ENCODE data around the gene ST13.
"Not testable (repeated sequence)": the region's sequence is repeated elsewhere in the genome, so short reads cannot be mapped to it uniquely, and the experiment has no call there.

The ST13 gene

GRCh38 chr22:40856513-40857308, at the start of gene ST13, which contains the start of gene XPNPEP3:
ST13 (minus strand) TSS chr22:40856639; CDS start chr22:40856540, 99 bp downstream.
XPNPEP3 (plus strand) TSS chr22:40857148; CDS start chr22:40857182, 34 bp downstream.
- peak; percentile 98 for DNase-seq

GRCh38 chr22:40904101-40904500, 47.7 kb upstream of the ST13 start:
- no peak for DNase-seq

- DNase-seq = no peak
These were observed 42.5 kb upstream of the ST13 start for GRCh38 chr22:40898850-40899357.

- no peak for DNase-seq
These were observed 38.0 kb upstream of the ST13 start for GRCh38 chr22:40894417-40894816.

GRCh38 chr22:40890881-40891280, 34.4 kb upstream of the ST13 start:
- no peak for DNase-seq

- no peak for DNase-seq
These were observed 32.7 kb upstream of the ST13 start for GRCh38 chr22:40889116-40889515.

GRCh38 chr22:40878922-40879321, 22.5 kb upstream of the ST13 start:
- DNase-seq = no peak

GRCh38 chr22:40877488-40877887, 21.0 kb upstream of the ST13 start:
- DNase-seq = no peak

GRCh38 chr22:40876907-40877306, 20.5 kb upstream of the ST13 start:
- DNase-seq = no peak

- no peak for DNase-seq
These were observed 18.7 kb upstream of the ST13 start for GRCh38 chr22:40875111-40875510.

- DNase-seq = no peak
These were observed 17.6 kb upstream of the ST13 start for GRCh38 chr22:40874016-40874415.

GRCh38 chr22:40868379-40868778, 11.9 kb upstream of the ST13 start:
- not testable (repeated sequence) for DNase-seq

GRCh38 chr22:40867109-40867508, 10.7 kb upstream of the ST13 start:
- no peak for DNase-seq

- no peak for DNase-seq
These were observed 6.1 kb upstream of the ST13 start for GRCh38 chr22:40862537-40862936.

- no peak for DNase-seq
These were observed 5.6 kb upstream of the ST13 start, which contains the start of gene DNAJB7 for GRCh38 chr22:40862013-40862412. DNAJB7 (minus strand) TSS chr22:40862113; CDS start chr22:40861994, 119 bp downstream.

- DNase-seq = no peak
These were observed 943 bp upstream of the ST13 start for GRCh38 chr22:40857309-40857855.

- DNase-seq = peak; percentile 48
These were observed 393 bp downstream of the ST13 start for GRCh38 chr22:40855979-40856512.

- DNase-seq = peak; percentile 13
These were observed 1.1 kb downstream of the ST13 start for GRCh38 chr22:40855071-40855978.

GRCh38 chr22:40853961-40854360, 2.5 kb downstream of the ST13 start:
- DNase-seq = no peak

- no peak for DNase-seq
These were observed 3.1 kb downstream of the ST13 start for GRCh38 chr22:40853333-40853732.

GRCh38 chr22:40845816-40846215, 10.6 kb downstream of the ST13 start:
- DNase-seq = not testable (repeated sequence)

- DNase-seq = no peak
These were observed 11.5 kb downstream of the ST13 start for GRCh38 chr22:40844951-40845350.

- DNase-seq = no peak
These were observed 18.0 kb downstream of the ST13 start for GRCh38 chr22:40838486-40838885.
